NT2/D1 (cell line): ENCODE data around the gene PLEKHJ1.

Experiments used
- SUZ12 ChIP-seq: IDR thresholded peaks from 2 replicates; pipeline ENCODE4 v1.6.1; 2011; ENCODE audit not compliant: insufficient read length, insufficient read depth; ENCODE audit errors: extremely low read depth
- YY1 ChIP-seq: IDR thresholded peaks from 2 replicates; pipeline ENCODE4 v1.6.1; 2011; ENCODE audit not compliant: insufficient read length, insufficient read depth
- ZNF274 ChIP-seq: IDR thresholded peaks from 2 replicates; pipeline ENCODE4 v1.6.1; 2011; ENCODE audit warnings: mild to moderate bottlenecking, low read depth, low read length

DNA sequence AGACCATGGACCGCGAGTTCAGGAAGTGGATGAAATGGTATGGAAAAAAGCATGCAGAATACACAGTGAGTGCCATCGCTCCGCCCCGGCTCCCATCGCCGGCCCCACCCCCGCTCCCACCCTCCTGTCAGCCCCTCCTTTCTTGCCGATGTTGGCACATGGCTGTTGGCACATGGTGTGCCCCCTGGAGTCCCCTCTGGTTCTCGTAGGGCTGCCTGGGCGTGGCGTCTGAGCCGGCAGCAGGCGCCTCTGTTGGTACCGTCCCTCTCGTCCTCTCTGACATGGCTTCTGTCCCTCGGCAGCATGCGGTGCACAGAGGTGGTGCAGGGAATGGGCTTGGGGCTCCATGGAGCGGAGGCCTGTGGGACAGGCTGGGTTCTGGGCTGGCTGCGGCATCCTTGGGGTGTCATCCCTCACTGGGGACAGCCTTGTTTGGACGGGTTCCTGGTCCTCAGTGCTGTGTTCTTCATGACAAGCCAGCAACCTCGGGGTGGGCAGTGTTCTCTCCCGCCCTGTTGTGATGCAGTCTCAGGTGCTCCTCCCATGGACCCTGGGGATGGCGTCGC lies 41.5 kb downstream of the PLEKHJ1 start:
- TF ChIP-seq SUZ12 (no peak), YY1 (no peak), ZNF274 (no peak)
